ENCODE data around the gene IL1RN.

The IL1RN gene

DNA sequence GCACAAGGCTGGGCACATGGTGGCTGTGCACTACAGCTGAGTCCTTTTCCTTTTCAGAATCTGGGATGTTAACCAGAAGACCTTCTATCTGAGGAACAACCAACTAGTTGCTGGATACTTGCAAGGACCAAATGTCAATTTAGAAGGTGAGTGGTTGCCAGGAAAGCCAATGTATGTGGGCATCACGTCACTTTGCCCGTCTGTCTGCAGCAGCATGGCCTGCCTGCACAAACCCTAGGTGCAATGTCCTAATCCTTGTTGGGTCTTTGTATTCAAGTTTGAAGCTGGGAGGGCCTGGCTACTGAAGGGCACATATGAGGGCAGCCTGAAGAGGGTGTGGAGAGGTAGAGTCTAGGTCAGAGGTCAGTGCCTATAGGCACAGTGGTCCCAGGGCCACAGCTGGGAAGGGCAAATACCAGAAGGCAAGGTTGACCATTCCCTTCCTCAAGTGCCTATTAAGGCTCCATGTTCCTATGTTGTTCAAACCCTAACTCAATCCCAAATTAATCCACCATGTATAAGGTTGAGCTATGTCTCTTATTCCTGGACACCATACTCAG, 2.2 kb downstream of the IL1RN start:
- DNase-seq (ENCODE audit: low spot score) = no peak

DNA sequence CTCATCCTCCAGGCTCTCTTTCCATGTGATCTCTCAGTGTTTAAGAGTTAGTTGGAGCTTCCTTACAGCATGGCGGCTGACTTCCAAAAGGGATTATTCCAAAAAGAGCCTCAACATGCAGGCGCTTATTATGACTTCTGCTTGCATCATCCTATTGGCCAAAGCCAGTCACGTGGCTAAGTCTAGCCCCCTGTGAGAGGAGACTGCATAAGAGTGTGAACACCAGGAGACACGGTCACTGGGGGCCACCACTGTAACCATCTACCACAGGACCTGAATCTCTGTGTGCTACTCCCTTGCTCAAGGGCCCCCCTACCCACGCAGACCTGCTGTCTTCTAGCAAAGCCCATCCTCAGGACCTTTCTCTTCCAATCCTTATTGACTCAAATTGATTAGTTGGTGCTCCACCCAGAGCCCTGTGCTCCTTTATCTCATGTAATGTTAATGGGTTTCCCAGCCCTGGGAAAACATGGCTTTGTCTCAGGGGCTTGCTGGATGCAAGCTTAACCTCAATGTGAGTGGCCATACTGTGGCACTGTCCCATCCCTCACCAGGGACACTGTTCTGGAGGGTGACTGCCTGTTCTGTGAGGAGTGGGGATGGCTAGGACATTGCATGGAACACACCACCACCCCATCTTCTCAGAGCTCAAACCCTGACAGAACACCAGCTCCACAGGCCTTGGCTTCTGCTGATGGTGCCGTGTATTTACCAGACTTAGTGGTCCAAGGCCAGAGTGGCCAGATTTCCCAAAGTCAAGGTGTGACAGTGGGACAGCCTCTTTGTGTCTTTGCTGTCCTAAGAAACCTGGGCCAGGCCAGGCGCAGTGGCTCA, 4.2 kb downstream of the IL1RN start:
- no peak for DNase-seq (ENCODE audit: low spot score)

DNA sequence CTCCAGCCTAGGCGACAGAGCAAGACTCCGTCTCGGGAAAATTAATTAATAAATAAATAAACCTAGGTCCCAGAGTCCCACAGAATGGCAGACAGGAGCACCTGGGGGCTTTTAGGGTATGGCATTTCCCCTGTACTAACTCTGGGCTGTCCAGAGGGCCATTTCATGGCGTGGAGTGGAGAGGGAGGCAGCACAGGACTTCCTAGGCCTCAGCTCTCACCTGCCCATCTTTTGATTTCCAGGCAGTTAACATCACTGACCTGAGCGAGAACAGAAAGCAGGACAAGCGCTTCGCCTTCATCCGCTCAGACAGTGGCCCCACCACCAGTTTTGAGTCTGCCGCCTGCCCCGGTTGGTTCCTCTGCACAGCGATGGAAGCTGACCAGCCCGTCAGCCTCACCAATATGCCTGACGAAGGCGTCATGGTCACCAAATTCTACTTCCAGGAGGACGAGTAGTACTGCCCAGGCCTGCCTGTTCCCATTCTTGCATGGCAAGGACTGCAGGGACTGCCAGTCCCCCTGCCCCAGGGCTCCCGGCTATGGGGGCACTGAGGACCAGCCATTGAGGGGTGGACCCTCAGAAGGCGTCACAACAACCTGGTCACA, 5.1 kb downstream of the IL1RN start:
- DNase-seq (ENCODE audit: low spot score) = no peak

- no peak for DNase-seq (ENCODE audit: low spot score)
Observed at GRCh38 chr2:113133704-113134598, 6.6 kb downstream of the IL1RN start.

GRCh38 chr2:113134717-113135116, 7.3 kb downstream of the IL1RN start:
- no peak for DNase-seq (ENCODE audit: low spot score)

GRCh38 chr2:113135317-113135716, 7.9 kb downstream of the IL1RN start:
- no peak for DNase-seq (ENCODE audit: low spot score)

DNA sequence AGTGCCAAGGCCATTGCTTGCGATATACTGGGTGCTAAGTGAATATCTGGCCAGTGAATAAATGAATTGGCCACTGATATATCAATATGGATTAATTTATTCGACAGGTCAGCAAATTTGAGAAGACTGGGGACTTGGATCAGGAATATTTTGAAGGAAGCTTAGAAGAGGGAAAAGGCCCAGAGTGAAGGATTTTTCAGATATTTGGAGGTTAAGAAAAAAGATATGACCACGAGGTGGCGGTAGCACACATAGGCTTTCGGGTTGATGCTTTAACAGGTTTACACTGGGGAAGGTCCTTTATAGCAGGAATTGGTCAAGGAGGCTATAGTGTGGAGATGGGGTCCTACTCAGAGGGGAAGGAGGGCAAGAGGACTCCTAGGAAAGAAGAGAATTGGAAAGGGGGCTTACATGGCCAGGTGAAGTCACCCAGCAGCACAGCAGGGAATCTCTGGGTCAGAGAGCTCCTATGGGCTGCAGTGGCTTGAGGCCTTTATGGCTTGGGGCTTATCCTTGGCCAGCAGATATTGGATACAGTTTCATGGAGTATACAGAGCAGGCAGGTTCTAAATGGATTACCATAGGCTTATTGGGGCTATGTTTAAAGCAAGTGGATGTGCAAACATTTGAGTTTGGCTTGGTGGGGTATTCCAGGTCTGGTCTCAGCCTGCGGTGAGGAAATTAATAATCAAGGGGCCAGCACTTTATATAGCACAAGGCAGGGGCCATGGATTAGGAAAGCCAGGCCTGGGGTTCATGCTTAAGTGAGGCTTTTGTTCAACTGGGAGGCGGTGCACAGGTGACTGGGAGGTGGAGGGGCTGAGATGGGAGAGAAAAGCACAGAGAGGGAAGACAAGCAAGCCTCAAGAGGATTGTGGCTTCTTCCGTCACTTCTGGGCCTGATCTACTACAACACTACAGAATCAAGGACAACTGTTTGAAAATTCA, 9.7 kb downstream of the IL1RN start:
- peak; percentile 67 for DNase-seq (ENCODE audit: low spot score)

DNA sequence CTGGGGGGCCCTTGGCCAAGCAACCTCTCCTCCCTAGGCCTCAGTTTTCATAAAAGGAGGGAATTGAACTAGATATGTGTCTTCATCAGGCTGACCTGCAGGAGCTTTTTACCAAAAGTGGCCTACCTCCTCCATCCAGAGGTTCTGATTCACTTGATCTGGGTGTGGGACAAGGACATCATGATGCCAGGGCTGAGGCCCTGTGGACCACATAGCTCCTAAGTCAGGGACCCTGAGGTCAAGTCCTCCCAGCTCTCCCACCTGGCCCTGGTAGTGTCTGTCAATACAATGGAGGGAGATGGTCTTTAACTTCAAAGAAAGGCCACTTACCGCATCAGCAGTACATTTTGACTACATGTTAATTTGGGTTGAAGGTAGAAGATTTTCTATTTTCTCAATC, 10.4 kb downstream of the IL1RN start:
- no peak for DNase-seq (ENCODE audit: low spot score)

- peak; percentile 85 for DNase-seq (ENCODE audit: low spot score)
Observed at GRCh38 chr2:113138428-113139322, 11.3 kb downstream of the IL1RN start.

DNA sequence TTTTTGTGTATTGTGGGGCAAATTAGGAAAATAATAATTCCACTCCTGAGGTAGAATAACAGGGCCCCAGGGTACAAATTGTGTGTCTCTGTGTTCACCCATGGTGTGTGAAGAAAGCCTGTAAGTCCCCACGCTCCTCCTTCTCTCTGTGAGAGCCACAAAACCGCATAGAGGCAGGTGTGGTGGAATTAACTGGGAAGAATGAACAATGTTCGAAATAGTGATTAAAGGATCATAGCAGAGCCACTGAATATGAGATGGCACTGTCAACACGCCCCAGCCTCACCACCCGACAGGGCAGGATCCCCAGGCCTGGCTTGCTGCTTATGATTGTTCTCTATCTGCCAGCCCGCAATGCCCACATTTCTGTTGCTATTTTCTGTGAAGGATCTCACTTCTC, 14.1 kb downstream of the IL1RN start:
- DNase-seq (ENCODE audit: low spot score) = no peak

DNA sequence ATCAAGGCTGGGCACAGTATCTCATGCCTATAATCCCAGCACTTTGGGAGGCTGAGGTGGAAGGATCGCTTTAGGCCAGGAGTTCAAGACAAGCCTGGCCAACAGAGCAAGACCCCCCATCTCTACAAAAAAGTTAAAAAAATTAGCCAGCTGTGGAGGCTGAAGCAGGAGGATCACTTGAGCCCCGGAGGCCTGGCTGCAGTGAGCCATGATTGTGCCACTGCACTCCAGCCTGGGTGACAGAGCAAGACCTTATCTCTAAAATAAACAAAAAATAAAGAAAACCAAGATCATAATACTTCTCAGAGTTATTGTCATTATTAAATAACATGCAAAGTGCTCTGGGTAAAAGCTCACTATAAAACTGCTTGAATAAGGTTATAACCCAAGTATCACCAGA, 14.9 kb downstream of the IL1RN start:
- DNase-seq (ENCODE audit: low spot score) = no peak

DNA sequence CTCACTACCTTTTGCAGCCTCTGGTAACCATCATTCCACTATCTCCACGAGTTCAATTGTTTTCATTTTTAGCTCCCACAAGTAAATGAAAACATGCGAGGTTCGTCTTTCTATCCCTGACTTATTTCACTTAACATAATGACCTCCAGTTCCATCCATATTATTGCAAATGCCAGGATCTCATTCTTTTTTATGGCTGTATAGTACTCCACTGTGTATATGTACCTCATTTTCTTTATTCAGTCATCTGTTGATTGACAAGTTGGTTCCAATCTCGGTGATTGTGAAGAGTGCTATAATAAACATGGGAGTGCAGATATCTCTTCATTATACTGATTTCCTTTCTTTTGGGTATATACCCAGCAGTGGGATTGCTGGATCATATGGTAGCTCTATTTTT, 16.9 kb downstream of the IL1RN start:
- no peak for DNase-seq (ENCODE audit: low spot score)

DNA sequence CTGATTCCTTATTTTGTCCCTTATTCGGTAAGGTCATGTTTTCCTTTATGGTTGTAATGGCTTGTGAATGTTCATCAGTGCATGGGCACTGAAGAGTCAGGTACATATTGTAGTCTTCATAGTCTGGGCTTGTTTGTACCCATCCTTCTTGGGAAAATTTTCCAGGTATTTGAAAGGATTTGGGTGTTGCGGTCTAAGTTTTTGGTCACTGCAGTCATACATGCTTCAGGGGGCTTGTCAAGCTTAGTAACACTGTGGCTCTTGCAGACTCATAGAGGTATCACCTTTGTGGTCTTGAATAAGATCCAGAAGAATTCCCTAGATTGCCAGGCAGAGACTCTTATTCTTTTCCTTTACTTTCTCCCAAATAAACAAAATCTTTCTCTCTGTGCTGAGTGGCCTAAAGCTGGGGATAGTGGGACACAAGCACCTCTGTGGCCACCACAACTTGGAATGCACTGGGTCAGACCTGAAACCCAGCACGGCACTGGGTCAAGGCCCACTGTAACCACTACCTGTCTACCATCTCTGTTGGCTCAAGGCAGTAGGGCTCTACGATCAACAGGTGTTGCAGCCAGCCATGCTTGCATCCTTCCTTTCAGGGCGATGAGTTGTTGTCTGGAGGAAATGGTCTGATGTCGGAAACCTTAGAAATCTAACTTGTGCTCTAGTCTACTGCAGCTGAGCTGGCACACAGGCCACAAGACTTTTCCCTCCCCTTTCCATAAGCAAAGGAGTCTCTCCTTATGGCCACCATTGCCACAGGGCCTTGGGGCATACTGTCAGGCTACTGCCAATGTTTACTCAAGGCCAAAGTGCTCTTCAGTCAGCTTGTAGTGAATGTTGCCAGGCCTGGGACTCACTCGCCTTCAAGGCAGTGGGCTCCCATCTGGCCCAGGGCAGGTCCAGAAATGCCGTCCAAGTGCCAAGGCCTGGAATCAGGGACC, 21.5 kb downstream of the IL1RN start:
- no peak for DNase-seq (ENCODE audit: low spot score)

- no peak for DNase-seq (ENCODE audit: low spot score)
Observed at GRCh38 chr2:113149553-113150257, 22.3 kb downstream of the IL1RN start.

DNA sequence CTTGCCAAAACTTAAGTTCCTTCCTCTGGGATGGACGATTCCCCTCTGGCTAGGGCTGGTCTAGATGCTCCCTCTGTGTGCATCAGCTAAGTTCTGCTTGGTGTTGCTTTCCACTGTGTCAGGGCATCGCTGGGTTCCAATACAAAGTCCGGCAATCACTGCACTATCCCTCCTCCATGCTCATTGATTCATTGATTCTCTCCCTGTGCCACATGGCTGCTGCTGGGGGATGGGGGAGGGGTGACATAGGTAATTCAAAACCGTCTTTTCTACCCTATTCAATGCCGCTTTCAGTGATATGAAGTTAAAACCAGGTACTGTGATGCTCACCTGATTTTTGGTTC, 22.8 kb downstream of the IL1RN start:
- no peak for DNase-seq (ENCODE audit: low spot score)

- no peak for DNase-seq (ENCODE audit: low spot score)
Observed at GRCh38 chr2:113155331-113155730, 27.9 kb downstream of the IL1RN start.

GRCh38 chr2:113156278-113157117, 29.1 kb downstream of the IL1RN start:
- DNase-seq (ENCODE audit: low spot score) = no peak

Data from hematopoietic multipotent progenitor cell treated with erythropoietin and hydrocortisone succinate and interleukin-3 and kit ligand, for 17 days (in vitro differentiated cells).